Astrocyte of the hippocampus (primary cell): ENCODE results near the gene GAGE13.
"Not testable (repeated sequence)": the region's sequence is repeated elsewhere in the genome, so short reads cannot be mapped to it uniquely, and the experiment has no call there.

Experiments
- DNase-seq: peaks from one replicate; pipeline ENCODE4 v3.0.0; 2011; ENCODE audit warnings: low read depth, low spot score

GAGE13 gene

GRCh38 chrX:49331282-49331681 lies at the start of gene GAGE13:
TSS of gene GAGE13 (plus strand) at chrX:49331582. CDS start at chrX:49332738, 1,156 bp downstream.
- not testable (repeated sequence) for DNase-seq

- DNase-seq, result peak; percentile 33
These were observed 48.8 kb upstream of the GAGE13 start for GRCh38 chrX:49282647-49283011.

GRCh38 chrX:49284212-49284611 lies 47.2 kb upstream of the GAGE13 start:
- DNase-seq, result no peak

GRCh38 chrX:49286136-49286535 lies 45.2 kb upstream of the GAGE13 start:
- no peak for DNase-seq

- DNase-seq, result no peak
These were observed 44.8 kb upstream of the GAGE13 start for GRCh38 chrX:49286581-49286980.

GRCh38 chrX:49287665-49288064 lies 43.7 kb upstream of the GAGE13 start:
- DNase-seq, result no peak

- no peak for DNase-seq
These were observed 41.2 kb upstream of the GAGE13 start for GRCh38 chrX:49290215-49290614.

- peak; percentile 56 for DNase-seq
These were observed 39.6 kb upstream of the GAGE13 start for GRCh38 chrX:49291615-49292337.

GRCh38 chrX:49292400-49293362 lies 38.7 kb upstream of the GAGE13 start:
- DNase-seq, result no peak

GRCh38 chrX:49299293-49299692 lies 32.1 kb upstream of the GAGE13 start:
- DNase-seq, result not testable (repeated sequence)

- DNase-seq, result no peak
These were observed 30.7 kb upstream of the GAGE13 start for GRCh38 chrX:49300703-49301102.

- no peak for DNase-seq
These were observed 28.0 kb upstream of the GAGE13 start, which contains the start of gene GAGE10 for GRCh38 chrX:49303346-49303745. TSS of gene GAGE10 (plus strand) at chrX:49303646. CDS start at chrX:49304860, 1,214 bp downstream.

GRCh38 chrX:49307775-49308174 lies 23.6 kb upstream of the GAGE13 start:
- DNase-seq, result not testable (repeated sequence)

- no peak for DNase-seq
These were observed 22.6 kb upstream of the GAGE13 start for GRCh38 chrX:49308604-49309269.

- DNase-seq, result peak; percentile 38
These were observed 21.9 kb upstream of the GAGE13 start for GRCh38 chrX:49309401-49309981.

- no peak for DNase-seq
These were observed 21.0 kb upstream of the GAGE13 start for GRCh38 chrX:49310371-49310770.

- DNase-seq, result no peak
These were observed 19.2 kb upstream of the GAGE13 start for GRCh38 chrX:49312176-49312575.

- no peak for DNase-seq
These were observed 15.3 kb upstream of the GAGE13 start for GRCh38 chrX:49316085-49316484.

GRCh38 chrX:49321737-49322136 lies 9.6 kb upstream of the GAGE13 start, which contains the start of gene GAGE12J:
TSS of gene GAGE12J (plus strand) at chrX:49322037. CDS start at chrX:49323194, 1,157 bp downstream.
- DNase-seq, result not testable (repeated sequence)

- DNase-seq, result not testable (repeated sequence)
These were observed 9.1 kb upstream of the GAGE13 start for GRCh38 chrX:49322266-49322665.

- DNase-seq, result not testable (repeated sequence)
These were observed 7.6 kb upstream of the GAGE13 start for GRCh38 chrX:49323735-49324134.
